HepG2 (cell line): ENCODE data around the gene LRP10. TPM values are rescaled to one million over a fixed set of nuclear protein-coding genes. Genes with fewer than 3 reads are reported as not detected.

Source experiments
- MAF1 ChIP-seq: sonication (generic); formaldehyde crosslinking; IDR thresholded peaks from 2 replicates; pipeline ENCODE4 v1.5.0; 2020; ENCODE audit warnings: missing genetic modification reagents, borderline replicate concordance
- MLLT10 ChIP-seq: sonication (generic); formaldehyde crosslinking; IDR thresholded peaks from 2 replicates; pipeline ENCODE4 v1.4.0; 2020; ENCODE audit warnings: missing genetic modification reagents
- RFX1 ChIP-seq: fragments of 450-650 bp; IDR thresholded peaks from 2 replicates; pipeline ENCODE4 v1.6.1; 2017
- THAP9 ChIP-seq: sonication (generic); formaldehyde crosslinking; IDR thresholded peaks from 2 replicates; pipeline ENCODE4; 2020; ENCODE audit warnings: missing genetic modification reagents, mild to moderate bottlenecking, borderline replicate concordance
- ZBTB2 ChIP-seq: sonication (generic); formaldehyde crosslinking; IDR thresholded peaks from 2 replicates; pipeline ENCODE4 v1.8.0; 2022; ENCODE audit warnings: low read depth, missing genetic modification reagents
- ZNF17 ChIP-seq: sonication (generic); formaldehyde crosslinking; IDR thresholded peaks from 2 replicates; pipeline ENCODE4 v1.5.0; 2020; ENCODE audit warnings: mild to moderate bottlenecking, missing genetic modification reagents
- ZNF335 ChIP-seq: sonication (generic); formaldehyde crosslinking; IDR thresholded peaks from 2 replicates; pipeline ENCODE4 v1.4.0; 2020; ENCODE audit warnings: missing genetic modification reagents
- ZNF484 ChIP-seq: sonication (generic); formaldehyde crosslinking; IDR thresholded peaks from 2 replicates; pipeline ENCODE4 v1.5.1; 2020; ENCODE audit warnings: mild to moderate bottlenecking, low read depth, missing genetic modification reagents, borderline replicate concordance
- ZNF572 ChIP-seq: sonication (generic); formaldehyde crosslinking; IDR thresholded peaks from 2 replicates; pipeline ENCODE4 v1.5.1; 2020; ENCODE audit warnings: mild to moderate bottlenecking, missing genetic modification reagents
- ZNF766 ChIP-seq: sonication (generic); formaldehyde crosslinking; IDR thresholded peaks from 2 replicates; pipeline ENCODE4 v1.5.0; 2020; ENCODE audit warnings: missing genetic modification reagents, borderline replicate concordance
- polyA plus RNA-seq, 8 experiments: library from polyadenylated mRNA; depleted of rRNA in 3 of 8; stranded (reverse) in 7 of 8; unstranded in 1 of 8; fragments of >200 nt; fragmentation: Illumina TruSeq in 4 of 8; extraction: Trizol in 4 of 8; gene quantifications; 2 replicates each; pipeline versions ENCODE4 v1.2.1 to v1.2.3, GENCODE V29; 2011 to 2016; ENCODE audit warnings: low read depth in 4 of 8, missing spikeins in 1 of 8, mixed read lengths in 1 of 8; ENCODE audit not compliant: insufficient read depth in 1 of 8
- total RNA-seq, 5 experiments: library from RNA; depleted of rRNA; stranded (reverse); fragments of >200 nt; fragmentation: Illumina TruSeq; extraction: Trizol; gene quantifications; 2 replicates each; pipeline ENCODE4 v1.2.3, GENCODE V29; 2016; ENCODE audit warnings: low read depth in 1 of 5
- TF ChIP-seq, protein P1 (sequence below): sonication (generic); formaldehyde crosslinking; IDR thresholded peaks from 2 replicates; pipeline ENCODE4 v1.5.1; 2020; ENCODE audit warnings: mild to moderate bottlenecking, missing genetic modification reagents, borderline replicate concordance
- TF ChIP-seq, protein P2 (sequence below): sonication (generic); formaldehyde crosslinking; IDR thresholded peaks from 2 replicates; pipeline ENCODE4 v1.4.0; 2020; ENCODE audit warnings: mild to moderate bottlenecking, missing genetic modification reagents, borderline replicate concordance

LRP10 gene
- total and polyA plus RNA-seq, 2 of the 13 experiments (the other 11 are each of a cell fraction or from before 2014, with no cell fraction given), result 16.9 to 45.2 TPM

GRCh38 chr14:22836301-22837113 is 35.0 kb upstream of the LRP10 start, which contains the start of gene MMP14 (continued):
- TF ChIP-seq, protein P1, sequence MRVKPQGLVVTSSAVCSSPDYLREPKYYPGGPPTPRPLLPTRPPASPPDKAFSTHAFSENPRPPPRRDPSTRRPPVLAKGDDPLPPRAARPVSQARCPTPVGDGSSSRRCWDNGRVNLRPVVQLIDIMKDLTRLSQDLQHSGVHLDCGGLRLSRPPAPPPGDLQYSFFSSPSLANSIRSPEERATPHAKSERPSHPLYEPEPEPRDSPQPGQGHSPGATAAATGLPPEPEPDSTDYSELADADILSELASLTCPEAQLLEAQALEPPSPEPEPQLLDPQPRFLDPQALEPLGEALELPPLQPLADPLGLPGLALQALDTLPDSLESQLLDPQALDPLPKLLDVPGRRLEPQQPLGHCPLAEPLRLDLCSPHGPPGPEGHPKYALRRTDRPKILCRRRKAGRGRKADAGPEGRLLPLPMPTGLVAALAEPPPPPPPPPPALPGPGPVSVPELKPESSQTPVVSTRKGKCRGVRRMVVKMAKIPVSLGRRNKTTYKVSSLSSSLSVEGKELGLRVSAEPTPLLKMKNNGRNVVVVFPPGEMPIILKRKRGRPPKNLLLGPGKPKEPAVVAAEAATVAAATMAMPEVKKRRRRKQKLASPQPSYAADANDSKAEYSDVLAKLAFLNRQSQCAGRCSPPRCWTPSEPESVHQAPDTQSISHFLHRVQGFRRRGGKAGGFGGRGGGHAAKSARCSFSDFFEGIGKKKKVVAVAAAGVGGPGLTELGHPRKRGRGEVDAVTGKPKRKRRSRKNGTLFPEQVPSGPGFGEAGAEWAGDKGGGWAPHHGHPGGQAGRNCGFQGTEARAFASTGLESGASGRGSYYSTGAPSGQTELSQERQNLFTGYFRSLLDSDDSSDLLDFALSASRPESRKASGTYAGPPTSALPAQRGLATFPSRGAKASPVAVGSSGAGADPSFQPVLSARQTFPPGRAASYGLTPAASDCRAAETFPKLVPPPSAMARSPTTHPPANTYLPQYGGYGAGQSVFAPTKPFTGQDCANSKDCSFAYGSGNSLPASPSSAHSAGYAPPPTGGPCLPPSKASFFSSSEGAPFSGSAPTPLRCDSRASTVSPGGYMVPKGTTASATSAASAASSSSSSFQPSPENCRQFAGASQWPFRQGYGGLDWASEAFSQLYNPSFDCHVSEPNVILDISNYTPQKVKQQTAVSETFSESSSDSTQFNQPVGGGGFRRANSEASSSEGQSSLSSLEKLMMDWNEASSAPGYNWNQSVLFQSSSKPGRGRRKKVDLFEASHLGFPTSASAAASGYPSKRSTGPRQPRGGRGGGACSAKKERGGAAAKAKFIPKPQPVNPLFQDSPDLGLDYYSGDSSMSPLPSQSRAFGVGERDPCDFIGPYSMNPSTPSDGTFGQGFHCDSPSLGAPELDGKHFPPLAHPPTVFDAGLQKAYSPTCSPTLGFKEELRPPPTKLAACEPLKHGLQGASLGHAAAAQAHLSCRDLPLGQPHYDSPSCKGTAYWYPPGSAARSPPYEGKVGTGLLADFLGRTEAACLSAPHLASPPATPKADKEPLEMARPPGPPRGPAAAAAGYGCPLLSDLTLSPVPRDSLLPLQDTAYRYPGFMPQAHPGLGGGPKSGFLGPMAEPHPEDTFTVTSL (CRISPR knock-in tag), result no peak
- TF ChIP-seq ZNF766 (CRISPR knock-in tag) (no peak; the same call in 1 of the 2 replicates), ZNF572 (CRISPR knock-in tag) (no peak), ZNF17 (no peak), ZNF335 (no peak), ZNF484 (CRISPR knock-in tag) (no peak), ZBTB2 (CRISPR knock-in tag) (no peak), MAF1 (CRISPR knock-in tag) (0 out of 2 replicates have a peak, but pooled peaks have one; percentile 28), THAP9 (CRISPR knock-in tag) (no peak), MLLT10 (CRISPR knock-in tag) (no peak), RFX1 (no peak)
- TF ChIP-seq, protein P2, sequence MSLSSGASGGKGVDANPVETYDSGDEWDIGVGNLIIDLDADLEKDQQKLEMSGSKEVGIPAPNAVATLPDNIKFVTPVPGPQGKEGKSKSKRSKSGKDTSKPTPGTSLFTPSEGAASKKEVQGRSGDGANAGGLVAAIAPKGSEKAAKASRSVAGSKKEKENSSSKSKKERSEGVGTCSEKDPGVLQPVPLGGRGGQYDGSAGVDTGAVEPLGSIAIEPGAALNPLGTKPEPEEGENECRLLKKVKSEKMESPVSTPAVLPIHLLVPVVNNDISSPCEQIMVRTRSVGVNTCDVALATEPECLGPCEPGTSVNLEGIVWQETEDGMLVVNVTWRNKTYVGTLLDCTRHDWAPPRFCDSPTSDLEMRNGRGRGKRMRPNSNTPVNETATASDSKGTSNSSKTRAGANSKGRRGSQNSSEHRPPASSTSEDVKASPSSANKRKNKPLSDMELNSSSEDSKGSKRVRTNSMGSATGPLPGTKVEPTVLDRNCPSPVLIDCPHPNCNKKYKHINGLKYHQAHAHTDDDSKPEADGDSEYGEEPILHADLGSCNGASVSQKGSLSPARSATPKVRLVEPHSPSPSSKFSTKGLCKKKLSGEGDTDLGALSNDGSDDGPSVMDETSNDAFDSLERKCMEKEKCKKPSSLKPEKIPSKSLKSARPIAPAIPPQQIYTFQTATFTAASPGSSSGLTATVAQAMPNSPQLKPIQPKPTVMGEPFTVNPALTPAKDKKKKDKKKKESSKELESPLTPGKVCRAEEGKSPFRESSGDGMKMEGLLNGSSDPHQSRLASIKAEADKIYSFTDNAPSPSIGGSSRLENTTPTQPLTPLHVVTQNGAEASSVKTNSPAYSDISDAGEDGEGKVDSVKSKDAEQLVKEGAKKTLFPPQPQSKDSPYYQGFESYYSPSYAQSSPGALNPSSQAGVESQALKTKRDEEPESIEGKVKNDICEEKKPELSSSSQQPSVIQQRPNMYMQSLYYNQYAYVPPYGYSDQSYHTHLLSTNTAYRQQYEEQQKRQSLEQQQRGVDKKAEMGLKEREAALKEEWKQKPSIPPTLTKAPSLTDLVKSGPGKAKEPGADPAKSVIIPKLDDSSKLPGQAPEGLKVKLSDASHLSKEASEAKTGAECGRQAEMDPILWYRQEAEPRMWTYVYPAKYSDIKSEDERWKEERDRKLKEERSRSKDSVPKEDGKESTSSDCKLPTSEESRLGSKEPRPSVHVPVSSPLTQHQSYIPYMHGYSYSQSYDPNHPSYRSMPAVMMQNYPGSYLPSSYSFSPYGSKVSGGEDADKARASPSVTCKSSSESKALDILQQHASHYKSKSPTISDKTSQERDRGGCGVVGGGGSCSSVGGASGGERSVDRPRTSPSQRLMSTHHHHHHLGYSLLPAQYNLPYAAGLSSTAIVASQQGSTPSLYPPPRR (CRISPR knock-in tag), result no peak
